ENCODE measurements around the gene PDZD7. TPM values are rescaled to one million over a fixed set of nuclear protein-coding genes. Genes with fewer than 3 reads are reported as not detected.

The PDZD7 gene
- polyA plus RNA-seq, 1 of the 3 experiments (the other 2 are of a cell fraction): 1.9 TPM

DNA sequence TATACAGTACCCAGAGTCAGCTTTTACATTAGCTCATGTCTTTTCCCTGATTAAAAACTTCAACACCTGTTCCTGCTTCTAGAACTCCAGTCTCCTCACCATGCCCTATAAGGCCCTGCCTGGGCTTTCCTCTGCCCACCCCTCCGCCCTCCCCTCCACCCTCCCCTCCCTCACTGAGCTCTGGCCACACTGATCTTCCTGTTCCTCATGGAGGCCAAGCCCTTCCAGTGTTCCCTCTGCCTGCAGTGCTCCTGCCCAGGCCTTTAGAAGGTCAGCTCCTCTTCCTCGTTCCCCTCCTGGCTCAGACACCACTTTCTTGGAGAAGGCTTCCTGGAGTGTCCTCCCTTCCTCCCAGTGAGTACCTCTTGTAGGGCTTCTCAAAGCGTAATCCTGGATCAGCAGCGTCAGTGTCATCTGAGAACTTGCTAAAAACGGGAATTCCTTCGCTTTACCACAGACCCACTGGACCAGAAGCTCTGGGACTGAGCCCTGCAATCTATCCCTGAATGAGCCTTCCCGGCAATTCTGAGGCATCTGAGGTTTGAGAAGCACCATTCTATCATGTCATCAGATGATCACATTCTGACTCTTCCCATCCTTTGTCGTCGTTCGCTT is 3.7 kb downstream of the PDZD7 start:
- DNase-seq: no peak
- Histone ChIP-seq H3K9me3 (no peaks in the 10 kb centered on the region), H3K4me3 (ENCODE audit: low read depth in 2 of 2, low read length in 1 of 2) (no peak overlapping the region), H3F3A (replicated peaks; ENCODE audit: insufficient read depth) (peaks cover 3% of the 10 kb centered on the region), H3K4me1 (ENCODE audit: control insufficient read depth in 1 of 2, insufficient read depth in 2 of 2, low read depth in 1 of 2, low read length in 1 of 2) (peaks cover 0 to 28% of the 10 kb centered on the region in 2 experiments; a peak in 1 of 4 replicates), H3K36me3 (replicated peaks in 1 of 2; ENCODE audit: control insufficient read depth in 1 of 2, insufficient read depth in 2 of 2, low read length in 1 of 2) (no peaks in the 10 kb centered on the region), H3K79me2 (ENCODE audit: insufficient read depth) (peaks cover 6% of the 10 kb centered on the region; the same call in 1 of the 2 replicates), H4K20me1 (ENCODE audit: insufficient read depth) (no peaks in the 10 kb centered on the region), H3K27ac (ENCODE audit: low read depth in 2 of 2, low read length in 1 of 2) (no peak overlapping the region), H3K9ac (no peak overlapping the region), H3K9me2 (no peaks in the 10 kb centered on the region), H2AFZ (ENCODE audit: low read depth) (no peak overlapping the region), H3K4me2 (no peak overlapping the region), H3K27me3 (ENCODE audit: insufficient read depth) (no peaks in the 10 kb centered on the region)
- 86% methylated on average over 10 of the region's 10 CpGs for WGBS (ENCODE audit: low lambda C conversion rate)
- CTCF ChIA-PET: interaction anchor here (0.6 to 15.0 kb wide), 10 partner anchors 10 to 69 kb away, joined by 3 to 198 read pairs (median 3); partner anchors contain the start of gene LZTS2
- TF ChIP-seq EZH2phosphoT487 (IDR thresholded peaks at IDR 0.05; ENCODE audit: borderline replicate concordance, low read depth) (no peak), MXI1 (IDR thresholded peaks at IDR 0.05; ENCODE audit: low read depth, low read length) (no peak), POLR2AphosphoS5 (IDR thresholded peaks at IDR 0.05; ENCODE audit: low read depth, low read length) (no peak), GATA2 (CRISPR knock-in tag; IDR thresholded peaks at IDR 0.05) (no peak), NRF1 (IDR thresholded peaks at IDR 0.05; ENCODE audit: low read depth, low read length) (no peak), TAF1 (IDR thresholded peaks at IDR 0.05; ENCODE audit: borderline replicate concordance, low read depth, low read length) (no peak), RAD21 (IDR thresholded peaks at IDR 0.05; ENCODE audit: low read length) (no peak), RCOR1 (IDR thresholded peaks at IDR 0.05; ENCODE audit: low read length) (no peak), SMC3 (IDR thresholded peaks at IDR 0.05; ENCODE audit: low read depth, low read length) (no peak), FOXJ3 (CRISPR knock-in tag; IDR thresholded peaks at IDR 0.05) (no peak), YY1 (IDR thresholded peaks at IDR 0.05; ENCODE audit: low read depth) (no peak), FOXM1 (IDR thresholded peaks at IDR 0.05; ENCODE audit: low read depth) (no peak), SIN3A (IDR thresholded peaks at IDR 0.05; ENCODE audit: borderline replicate concordance, low read depth, low read length) (no peak), JUND (IDR thresholded peaks at IDR 0.05) (no peak)
- TF ChIP-seq, protein P1, sequence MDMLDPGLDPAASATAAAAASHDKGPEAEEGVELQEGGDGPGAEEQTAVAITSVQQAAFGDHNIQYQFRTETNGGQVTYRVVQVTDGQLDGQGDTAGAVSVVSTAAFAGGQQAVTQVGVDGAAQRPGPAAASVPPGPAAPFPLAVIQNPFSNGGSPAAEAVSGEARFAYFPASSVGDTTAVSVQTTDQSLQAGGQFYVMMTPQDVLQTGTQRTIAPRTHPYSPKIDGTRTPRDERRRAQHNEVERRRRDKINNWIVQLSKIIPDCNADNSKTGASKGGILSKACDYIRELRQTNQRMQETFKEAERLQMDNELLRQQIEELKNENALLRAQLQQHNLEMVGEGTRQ (IDR thresholded peaks at IDR 0.05; ENCODE audit: borderline replicate concordance, low read depth, low read length): no peak
- TF ChIP-seq, protein P2, sequence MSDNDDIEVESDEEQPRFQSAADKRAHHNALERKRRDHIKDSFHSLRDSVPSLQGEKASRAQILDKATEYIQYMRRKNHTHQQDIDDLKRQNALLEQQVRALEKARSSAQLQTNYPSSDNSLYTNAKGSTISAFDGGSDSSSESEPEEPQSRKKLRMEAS (IDR thresholded peaks at IDR 0.05; ENCODE audit: low read depth): no peak
- TF ChIP-seq, protein P3, sequence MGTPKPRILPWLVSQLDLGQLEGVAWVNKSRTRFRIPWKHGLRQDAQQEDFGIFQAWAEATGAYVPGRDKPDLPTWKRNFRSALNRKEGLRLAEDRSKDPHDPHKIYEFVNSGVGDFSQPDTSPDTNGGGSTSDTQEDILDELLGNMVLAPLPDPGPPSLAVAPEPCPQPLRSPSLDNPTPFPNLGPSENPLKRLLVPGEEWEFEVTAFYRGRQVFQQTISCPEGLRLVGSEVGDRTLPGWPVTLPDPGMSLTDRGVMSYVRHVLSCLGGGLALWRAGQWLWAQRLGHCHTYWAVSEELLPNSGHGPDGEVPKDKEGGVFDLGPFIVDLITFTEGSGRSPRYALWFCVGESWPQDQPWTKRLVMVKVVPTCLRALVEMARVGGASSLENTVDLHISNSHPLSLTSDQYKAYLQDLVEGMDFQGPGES (IDR thresholded peaks at IDR 0.05; ENCODE audit: low read depth, low read length): no peak
- TF ChIP-seq, protein P4, sequence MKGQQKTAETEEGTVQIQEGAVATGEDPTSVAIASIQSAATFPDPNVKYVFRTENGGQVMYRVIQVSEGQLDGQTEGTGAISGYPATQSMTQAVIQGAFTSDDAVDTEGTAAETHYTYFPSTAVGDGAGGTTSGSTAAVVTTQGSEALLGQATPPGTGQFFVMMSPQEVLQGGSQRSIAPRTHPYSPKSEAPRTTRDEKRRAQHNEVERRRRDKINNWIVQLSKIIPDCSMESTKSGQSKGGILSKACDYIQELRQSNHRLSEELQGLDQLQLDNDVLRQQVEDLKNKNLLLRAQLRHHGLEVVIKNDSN (IDR thresholded peaks at IDR 0.05; ENCODE audit: borderline replicate concordance, low read depth): no peak
- TF ChIP-seq, protein P5, sequence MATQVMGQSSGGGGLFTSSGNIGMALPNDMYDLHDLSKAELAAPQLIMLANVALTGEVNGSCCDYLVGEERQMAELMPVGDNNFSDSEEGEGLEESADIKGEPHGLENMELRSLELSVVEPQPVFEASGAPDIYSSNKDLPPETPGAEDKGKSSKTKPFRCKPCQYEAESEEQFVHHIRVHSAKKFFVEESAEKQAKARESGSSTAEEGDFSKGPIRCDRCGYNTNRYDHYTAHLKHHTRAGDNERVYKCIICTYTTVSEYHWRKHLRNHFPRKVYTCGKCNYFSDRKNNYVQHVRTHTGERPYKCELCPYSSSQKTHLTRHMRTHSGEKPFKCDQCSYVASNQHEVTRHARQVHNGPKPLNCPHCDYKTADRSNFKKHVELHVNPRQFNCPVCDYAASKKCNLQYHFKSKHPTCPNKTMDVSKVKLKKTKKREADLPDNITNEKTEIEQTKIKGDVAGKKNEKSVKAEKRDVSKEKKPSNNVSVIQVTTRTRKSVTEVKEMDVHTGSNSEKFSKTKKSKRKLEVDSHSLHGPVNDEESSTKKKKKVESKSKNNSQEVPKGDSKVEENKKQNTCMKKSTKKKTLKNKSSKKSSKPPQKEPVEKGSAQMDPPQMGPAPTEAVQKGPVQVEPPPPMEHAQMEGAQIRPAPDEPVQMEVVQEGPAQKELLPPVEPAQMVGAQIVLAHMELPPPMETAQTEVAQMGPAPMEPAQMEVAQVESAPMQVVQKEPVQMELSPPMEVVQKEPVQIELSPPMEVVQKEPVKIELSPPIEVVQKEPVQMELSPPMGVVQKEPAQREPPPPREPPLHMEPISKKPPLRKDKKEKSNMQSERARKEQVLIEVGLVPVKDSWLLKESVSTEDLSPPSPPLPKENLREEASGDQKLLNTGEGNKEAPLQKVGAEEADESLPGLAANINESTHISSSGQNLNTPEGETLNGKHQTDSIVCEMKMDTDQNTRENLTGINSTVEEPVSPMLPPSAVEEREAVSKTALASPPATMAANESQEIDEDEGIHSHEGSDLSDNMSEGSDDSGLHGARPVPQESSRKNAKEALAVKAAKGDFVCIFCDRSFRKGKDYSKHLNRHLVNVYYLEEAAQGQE (IDR thresholded peaks at IDR 0.05; ENCODE audit: low read depth, low read length): no peak
- TF ChIP-seq, protein P6, sequence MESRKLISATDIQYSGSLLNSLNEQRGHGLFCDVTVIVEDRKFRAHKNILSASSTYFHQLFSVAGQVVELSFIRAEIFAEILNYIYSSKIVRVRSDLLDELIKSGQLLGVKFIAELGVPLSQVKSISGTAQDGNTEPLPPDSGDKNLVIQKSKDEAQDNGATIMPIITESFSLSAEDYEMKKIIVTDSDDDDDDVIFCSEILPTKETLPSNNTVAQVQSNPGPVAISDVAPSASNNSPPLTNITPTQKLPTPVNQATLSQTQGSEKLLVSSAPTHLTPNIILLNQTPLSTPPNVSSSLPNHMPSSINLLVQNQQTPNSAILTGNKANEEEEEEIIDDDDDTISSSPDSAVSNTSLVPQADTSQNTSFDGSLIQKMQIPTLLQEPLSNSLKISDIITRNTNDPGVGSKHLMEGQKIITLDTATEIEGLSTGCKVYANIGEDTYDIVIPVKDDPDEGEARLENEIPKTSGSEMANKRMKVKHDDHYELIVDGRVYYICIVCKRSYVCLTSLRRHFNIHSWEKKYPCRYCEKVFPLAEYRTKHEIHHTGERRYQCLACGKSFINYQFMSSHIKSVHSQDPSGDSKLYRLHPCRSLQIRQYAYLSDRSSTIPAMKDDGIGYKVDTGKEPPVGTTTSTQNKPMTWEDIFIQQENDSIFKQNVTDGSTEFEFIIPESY (IDR thresholded peaks at IDR 0.05; ENCODE audit: borderline replicate concordance, low read depth): no peak
- POLR2A ChIA-PET: no interaction called here
